Endothelial cell of coronary artery (primary cell): ENCODE results near the gene TTC7B. TPM values are rescaled to one million over a fixed set of nuclear protein-coding genes. Genes with fewer than 3 reads are reported as not detected.

ENCODE experiments used
- total RNA-seq: library from RNA; depleted of rRNA; stranded (reverse); fragments of >200 nt; gene quantifications from 2 replicates; pipeline ENCODE4 v1.2.3, GENCODE V29; 2014

Gene TTC7B, protein sequence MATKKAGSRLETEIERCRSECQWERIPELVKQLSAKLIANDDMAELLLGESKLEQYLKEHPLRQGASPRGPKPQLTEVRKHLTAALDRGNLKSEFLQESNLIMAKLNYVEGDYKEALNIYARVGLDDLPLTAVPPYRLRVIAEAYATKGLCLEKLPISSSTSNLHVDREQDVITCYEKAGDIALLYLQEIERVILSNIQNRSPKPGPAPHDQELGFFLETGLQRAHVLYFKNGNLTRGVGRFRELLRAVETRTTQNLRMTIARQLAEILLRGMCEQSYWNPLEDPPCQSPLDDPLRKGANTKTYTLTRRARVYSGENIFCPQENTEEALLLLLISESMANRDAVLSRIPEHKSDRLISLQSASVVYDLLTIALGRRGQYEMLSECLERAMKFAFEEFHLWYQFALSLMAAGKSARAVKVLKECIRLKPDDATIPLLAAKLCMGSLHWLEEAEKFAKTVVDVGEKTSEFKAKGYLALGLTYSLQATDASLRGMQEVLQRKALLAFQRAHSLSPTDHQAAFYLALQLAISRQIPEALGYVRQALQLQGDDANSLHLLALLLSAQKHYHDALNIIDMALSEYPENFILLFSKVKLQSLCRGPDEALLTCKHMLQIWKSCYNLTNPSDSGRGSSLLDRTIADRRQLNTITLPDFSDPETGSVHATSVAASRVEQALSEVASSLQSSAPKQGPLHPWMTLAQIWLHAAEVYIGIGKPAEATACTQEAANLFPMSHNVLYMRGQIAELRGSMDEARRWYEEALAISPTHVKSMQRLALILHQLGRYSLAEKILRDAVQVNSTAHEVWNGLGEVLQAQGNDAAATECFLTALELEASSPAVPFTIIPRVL
- total RNA-seq: 28.9 and 33.4 TPM in 2 replicates

DNA sequence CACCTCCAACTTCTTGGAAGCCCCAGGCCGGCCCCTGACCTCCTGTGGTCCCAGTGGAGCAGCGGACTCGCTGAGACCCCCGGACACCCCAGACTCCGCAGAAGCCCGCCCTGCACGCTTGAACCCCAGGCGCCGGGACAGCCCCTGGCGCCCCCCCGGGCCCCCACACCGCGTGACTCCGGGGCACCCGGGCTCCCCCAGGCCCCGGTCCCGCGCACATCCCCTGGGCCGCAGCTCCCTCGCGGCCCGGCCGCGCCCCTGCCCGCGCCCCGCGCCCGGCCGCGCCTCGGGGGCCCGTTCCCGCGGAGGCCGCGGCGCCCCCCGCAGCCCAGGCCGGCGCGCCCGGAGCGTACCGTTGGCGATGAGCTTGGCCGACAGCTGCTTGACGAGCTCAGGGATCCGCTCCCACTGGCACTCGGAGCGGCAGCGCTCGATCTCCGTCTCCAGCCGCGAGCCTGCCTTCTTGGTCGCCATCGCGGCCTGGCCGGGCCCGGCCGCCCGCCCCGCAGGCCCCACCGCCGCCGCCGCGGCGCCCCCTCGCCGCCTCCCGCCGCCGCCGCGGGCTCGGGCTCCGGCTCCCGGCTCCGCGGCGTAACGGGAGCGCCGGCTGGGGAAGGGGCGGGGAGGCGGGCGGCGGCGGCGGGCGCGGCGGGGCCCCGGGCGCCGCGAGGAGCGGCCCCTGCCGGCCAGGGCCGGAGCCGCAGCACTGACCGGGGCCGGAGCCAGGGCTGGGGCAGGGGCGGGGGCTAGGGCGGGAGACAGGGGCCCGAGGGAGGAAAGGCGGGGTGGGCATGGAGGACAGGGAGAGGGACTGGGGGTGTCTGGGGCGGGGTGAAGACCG lies at the start of gene TTC7B:
Gene TTC7B, minus strand, starts transcription at position 609 of the 841 bp plus-strand sequence. Its CDS starts 135 bp downstream, at position 474.

Other genes starting within 250 kb of the TTC7B start
- gene RPS6KA5, start 244.2 kb upstream of the TTC7B start, total RNA-seq: 2.1 and 3.1 TPM in 2 replicates